K562 (cell line): Measurements from ENCODE around the gene TTC5. TPM values are rescaled to one million over a fixed set of nuclear protein-coding genes. Genes with fewer than 3 reads are reported as not detected.

Source experiments
- CBFA2T2 ChIP-seq: fragments of 450-650 bp; conservative IDR thresholded peaks from 2 replicates; pipeline ENCODE4 v1.6.1; 2017; ENCODE audit warnings: mild to moderate bottlenecking
- DDX20 ChIP-seq: fragments of 450-650 bp; IDR thresholded peaks from 2 replicates; pipeline ENCODE4 v1.6.1; 2016; ENCODE audit warnings: missing genetic modification characterization, low read depth, mild to moderate bottlenecking, missing compliant biosample characterization, moderate library complexity
- DIDO1 ChIP-seq: fragments of 450-650 bp; IDR thresholded peaks from 2 replicates; pipeline ENCODE4 v1.6.1; 2016; ENCODE audit warnings: low read depth, missing biosample characterization, missing genetic modification characterization
- EHMT2 ChIP-seq: fragments of 450-650 bp; IDR thresholded peaks from 2 replicates; pipeline ENCODE4 v1.6.1; 2018; ENCODE audit warnings: antibody characterized with exemption
- HDAC1 ChIP-seq, 2 experiments: fragments of 450-650 bp; IDR thresholded peaks; 2 replicates each; pipeline ENCODE4 v1.6.1; 2016 to 2017; ENCODE audit warnings: inconsistent platforms in 1 of 2, mild to moderate bottlenecking in 1 of 2, moderate library complexity in 1 of 2
- HEY1 ChIP-seq: fragments of 250-450 bp; sonication (Bioruptor Pico); IDR thresholded peaks from 2 replicates; pipeline ENCODE4 v1.5.0; 2020; ENCODE audit warnings: mild to moderate bottlenecking, moderate library complexity, borderline replicate concordance
- NCOA1 ChIP-seq: fragments of 450-650 bp; IDR thresholded peaks from 2 replicates; pipeline ENCODE4 v1.6.1; 2016; ENCODE audit warnings: low read depth
- POLR2AphosphoS5 ChIP-seq: IDR thresholded peaks from 2 replicates; pipeline ENCODE4 v1.6.1; 2011; ENCODE audit warnings: mild to moderate bottlenecking, low read depth, low read length, moderate library complexity; ENCODE audit not compliant: control insufficient read depth, insufficient read depth
- RFX1 ChIP-seq: fragments of 450-650 bp; IDR thresholded peaks from 2 replicates; pipeline ENCODE4 v1.6.1; 2016; ENCODE audit warnings: mild to moderate bottlenecking, moderate library complexity
- SMARCC2 ChIP-seq: fragments of 450-650 bp; IDR thresholded peaks from 2 replicates; pipeline ENCODE4 v1.6.1; 2017; ENCODE audit warnings: antibody characterized with exemption, moderate library complexity, mild to moderate bottlenecking, low read depth
- TAF9B ChIP-seq: fragments of 450-650 bp; IDR thresholded peaks from 2 replicates; pipeline ENCODE4 v1.6.1; 2018; ENCODE audit warnings: mild to moderate bottlenecking; ENCODE audit not compliant: partially characterized antibody
- TBL1XR1 ChIP-seq, 2 experiments: IDR thresholded peaks; 2 replicates each; pipeline ENCODE4 v1.6.1; 2012; ENCODE audit warnings: improper control_type of control experiment in 2 of 2, low read length in 2 of 2, mild to moderate bottlenecking in 1 of 2
- TRIM28 ChIP-seq: fragments of 450-650 bp; IDR thresholded peaks from 2 replicates; pipeline ENCODE4 v1.6.1; 2017
- ZC3H4 ChIP-seq: sonication (generic); formaldehyde crosslinking; IDR thresholded peaks from 2 replicates; pipeline ENCODE4 v1.9.0; 2021; ENCODE audit warnings: missing genetic modification reagents, borderline replicate concordance
- ZNF695 ChIP-seq: fragments of 450-650 bp; formaldehyde crosslinking; IDR thresholded peaks from 2 replicates; pipeline ENCODE4 v1.4.0; 2020; ENCODE audit warnings: mild to moderate bottlenecking, moderate library complexity
- ZNF830 ChIP-seq: fragments of 250-450 bp; sonication (Bioruptor Pico); IDR thresholded peaks from 2 replicates; pipeline ENCODE4 v1.5.0; 2021; ENCODE audit warnings: mild to moderate bottlenecking
- polyA plus RNA-seq, 8 experiments: library from polyadenylated mRNA; depleted of rRNA in 4 of 8; stranded (reverse) in 5 of 8; unstranded in 3 of 8; fragments of >200 nt; fragmentation: Nextera tagmentation in 2 of 8; fragmentation: Illumina TruSeq in 1 of 8; extraction: Ambion mirVana in 2 of 8; extraction: Trizol in 1 of 8; gene quantifications; 2 replicates each; pipeline versions ENCODE4 v1.2.1 to v1.2.3, GENCODE V29; 2011 to 2014; ENCODE audit warnings: inconsistent platforms in 1 of 8, missing spikeins in 1 of 8
- total RNA-seq, 7 experiments: library from RNA; depleted of rRNA in 6 of 7; stranded (reverse); fragments of >200 nt in 6 of 7; fragmentation: Illumina TruSeq in 2 of 7; extraction: Trizol in 2 of 7; gene quantifications; 2 replicates each; pipeline versions ENCODE4 v1.2.1 to v1.2.3, GENCODE V29; 2011 to 2021; ENCODE audit warnings: low replicate concordance in 1 of 7
- TF ChIP-seq, protein P1 (sequence below): fragments of 450-650 bp; IDR thresholded peaks from 2 replicates; pipeline ENCODE4 v1.6.1; 2016; ENCODE audit warnings: low read depth, mild to moderate bottlenecking, moderate library complexity
- TF ChIP-seq, protein P2 (sequence below), 2 experiments: fragments of 450-650 bp; conservative IDR thresholded peaks; 2 replicates each; pipeline ENCODE4 v1.6.1; 2017; ENCODE audit warnings: mild to moderate bottlenecking in 2 of 2, moderate library complexity in 2 of 2
- TF ChIP-seq, protein P3 (sequence below): sonication (generic); formaldehyde crosslinking; IDR thresholded peaks from 2 replicates; pipeline ENCODE4 v1.8.0; 2022; ENCODE audit warnings: mild to moderate bottlenecking, missing genetic modification reagents

The TTC5 gene
- total and polyA plus RNA-seq, 9 of the 15 experiments (the other 6 are each of a cell fraction or from before 2014, with no cell fraction given): 4.8 to 17.1 (median 7.5) TPM

DNA sequence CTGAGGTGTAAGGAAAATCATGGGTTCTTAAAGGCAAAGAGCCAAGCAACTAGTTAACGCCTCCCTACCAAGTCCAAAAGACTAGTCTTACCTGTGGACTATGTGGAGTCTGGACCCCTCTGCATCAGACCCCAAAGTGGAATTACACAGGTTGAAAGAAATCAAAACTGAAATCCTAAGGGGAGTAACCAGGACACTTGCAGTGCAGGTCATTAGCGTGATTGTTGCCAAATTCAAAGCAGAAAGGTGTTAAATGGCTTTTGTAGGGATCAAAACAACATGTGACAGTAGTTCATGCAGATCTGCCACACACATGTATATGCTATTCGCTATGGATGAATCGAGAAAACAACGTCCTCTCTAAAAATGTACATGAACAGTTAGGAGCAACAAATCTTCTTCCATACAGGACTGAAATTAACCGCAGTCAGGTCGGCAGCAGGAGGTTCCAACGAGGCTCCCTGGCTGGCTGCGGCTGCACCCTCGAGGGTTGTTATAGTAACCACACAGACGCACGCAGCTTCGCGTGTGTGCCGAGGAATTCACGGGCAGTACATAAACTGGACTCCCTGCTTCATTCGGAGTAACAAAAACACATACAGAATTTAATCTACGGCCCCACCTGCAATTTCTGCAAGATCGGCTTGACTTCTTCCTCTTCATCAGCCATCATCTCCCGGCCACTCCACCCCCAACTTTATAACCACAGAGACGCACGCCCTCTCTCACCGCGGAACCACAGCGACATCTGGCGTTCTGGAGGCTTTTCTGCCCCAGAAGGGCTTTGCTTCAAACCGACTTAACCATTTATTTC, at the start of gene TTC5 (continued):
- TF ChIP-seq TBL1XR1 (IDR thresholded peaks at IDR 0.05; ENCODE audit: low read length in 2 of 2) (no peak), ZNF830 (CRISPR knock-in tag) (no peak), CBFA2T2 (no peak), TRIM28 (0 out of 2 replicates have a peak, but pooled peaks have one; percentile 29), DDX20 (tag) (no peak), SMARCC2 (no peak), EHMT2 (peak; percentile 41; the same call in 1 of the 2 replicates), HDAC1 (IDR thresholded peaks at IDR 0.05) (peak in 1 of 2 experiments; percentile 88; a peak in 2 of 4 replicates), ZC3H4 (CRISPR knock-in tag) (no peak), RFX1 (peak; percentile 92), NCOA1 (0 out of 2 replicates have a peak, but pooled peaks have one; percentile 41), HEY1 (CRISPR knock-in tag) (no peak), TAF9B (peak; percentile 40), DIDO1 (0 out of 2 replicates have a peak, but pooled peaks have one; percentile 31), POLR2AphosphoS5 (no peak), ZNF695 (no peak)
- TF ChIP-seq, protein P1, sequence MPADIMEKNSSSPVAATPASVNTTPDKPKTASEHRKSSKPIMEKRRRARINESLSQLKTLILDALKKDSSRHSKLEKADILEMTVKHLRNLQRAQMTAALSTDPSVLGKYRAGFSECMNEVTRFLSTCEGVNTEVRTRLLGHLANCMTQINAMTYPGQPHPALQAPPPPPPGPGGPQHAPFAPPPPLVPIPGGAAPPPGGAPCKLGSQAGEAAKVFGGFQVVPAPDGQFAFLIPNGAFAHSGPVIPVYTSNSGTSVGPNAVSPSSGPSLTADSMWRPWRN: no peak
- TF ChIP-seq, protein P2, sequence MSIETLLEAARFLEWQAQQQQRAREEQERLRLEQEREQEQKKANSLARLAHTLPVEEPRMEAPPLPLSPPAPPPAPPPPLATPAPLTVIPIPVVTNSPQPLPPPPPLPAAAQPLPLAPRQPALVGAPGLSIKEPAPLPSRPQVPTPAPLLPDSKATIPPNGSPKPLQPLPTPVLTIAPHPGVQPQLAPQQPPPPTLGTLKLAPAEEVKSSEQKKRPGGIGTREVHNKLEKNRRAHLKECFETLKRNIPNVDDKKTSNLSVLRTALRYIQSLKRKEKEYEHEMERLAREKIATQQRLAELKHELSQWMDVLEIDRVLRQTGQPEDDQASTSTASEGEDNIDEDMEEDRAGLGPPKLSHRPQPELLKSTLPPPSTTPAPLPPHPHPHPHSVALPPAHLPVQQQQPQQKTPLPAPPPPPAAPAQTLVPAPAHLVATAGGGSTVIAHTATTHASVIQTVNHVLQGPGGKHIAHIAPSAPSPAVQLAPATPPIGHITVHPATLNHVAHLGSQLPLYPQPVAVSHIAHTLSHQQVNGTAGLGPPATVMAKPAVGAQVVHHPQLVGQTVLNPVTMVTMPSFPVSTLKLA (conservative IDR thresholded peaks at IDR 0.05): peak; percentile 78 to 84
- TF ChIP-seq, protein P3, sequence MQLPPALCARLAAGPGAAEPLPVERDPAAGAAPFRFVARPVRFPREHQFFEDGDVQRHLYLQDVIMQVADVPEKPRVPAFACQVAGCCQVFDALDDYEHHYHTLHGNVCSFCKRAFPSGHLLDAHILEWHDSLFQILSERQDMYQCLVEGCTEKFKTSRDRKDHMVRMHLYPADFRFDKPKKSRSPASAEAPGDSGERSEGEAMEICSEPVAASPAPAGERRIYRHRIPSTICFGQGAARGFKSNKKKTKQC (CRISPR knock-in tag): no peak
